Mesenchymal stem cell (in vitro differentiated cells and primary cell): ENCODE measurements around the gene C22orf23.

ENCODE experiments used
- DNase-seq: peaks from one replicate; pipeline ENCODE4 v3.0.0-alpha.2; 2013
- H2AFZ ChIP-seq: one replicate; pipeline ENCODE4 v1.6.1; 2013; ENCODE audit warnings: low read depth, mild to moderate bottlenecking, control low read depth, inconsistent platforms, low read length, moderate library complexity
- H2AK5ac ChIP-seq: 2 replicates; pipeline ENCODE4 v1.6.1; 2013; ENCODE audit warnings: low read length, moderate library complexity, mild to moderate bottlenecking, inconsistent platforms; ENCODE audit not compliant: severe bottlenecking
- H2BK120ac ChIP-seq: one replicate; pipeline ENCODE4 v1.6.1; 2013; ENCODE audit warnings: low read depth, mild to moderate bottlenecking, inconsistent platforms, low read length, moderate library complexity
- H2BK12ac ChIP-seq, 2 experiments: one replicate each; pipeline ENCODE4 v1.6.1; 2013; ENCODE audit warnings: inconsistent platforms in 2 of 2, low read length in 2 of 2, mild to moderate bottlenecking in 2 of 2, moderate library complexity in 2 of 2, control low read depth in 1 of 2
- H2BK15ac ChIP-seq: one replicate; pipeline ENCODE4 v1.6.1; 2013; ENCODE audit warnings: mild to moderate bottlenecking, low read depth, inconsistent platforms; ENCODE audit not compliant: poor library complexity, severe bottlenecking
- H2BK5ac ChIP-seq: 2 replicates; pipeline ENCODE4 v1.6.1; 2013; ENCODE audit warnings: low read depth, mild to moderate bottlenecking, low read length, control low read depth, inconsistent platforms; ENCODE audit not compliant: poor library complexity, severe bottlenecking
- H3K14ac ChIP-seq, 2 experiments: one replicate each; pipeline ENCODE4 v1.6.1; 2013; ENCODE audit warnings: inconsistent platforms in 2 of 2, low read length in 2 of 2, control low read depth in 1 of 2, mild to moderate bottlenecking in 1 of 2, moderate library complexity in 1 of 2
- H3K18ac ChIP-seq, 2 experiments: one replicate each; pipeline ENCODE4 v1.6.1; 2013; ENCODE audit warnings: inconsistent platforms in 2 of 2, low read length in 2 of 2, control low read depth in 1 of 2, low read depth in 1 of 2, mild to moderate bottlenecking in 1 of 2
- H3K23ac ChIP-seq, 2 experiments: one replicate each; pipeline ENCODE4 v1.6.1; 2013; ENCODE audit warnings: inconsistent platforms in 2 of 2, low read length in 2 of 2, mild to moderate bottlenecking in 2 of 2, moderate library complexity in 2 of 2, control low read depth in 1 of 2
- H3K27ac ChIP-seq: 2 replicates; pipeline ENCODE4 v1.5.1; 2013; ENCODE audit warnings: mild to moderate bottlenecking, moderate library complexity, low read length, control low read depth, inconsistent platforms; ENCODE audit not compliant: poor library complexity, severe bottlenecking
- H3K27me3 ChIP-seq, 2 experiments: 2 replicates each; pipeline versions ENCODE4 v1.6.1 to v1.7.0; 2013; ENCODE audit warnings: low read length in 2 of 2, mild to moderate bottlenecking in 2 of 2, moderate library complexity in 2 of 2, control low read depth in 1 of 2, inconsistent platforms in 1 of 2; ENCODE audit not compliant: control insufficient read depth in 1 of 2, insufficient read depth in 1 of 2
- H3K36me3 ChIP-seq, 2 experiments: 2 replicates each; pipeline versions ENCODE4 v1.6.1 to v1.7.0; 2013; ENCODE audit warnings: low read length in 2 of 2, control low read depth in 1 of 2, inconsistent platforms in 1 of 2, low read depth in 1 of 2, mild to moderate bottlenecking in 1 of 2; ENCODE audit not compliant: insufficient read depth in 2 of 2, control insufficient read depth in 1 of 2
- H3K4ac ChIP-seq, 2 experiments: one replicate each; pipeline ENCODE4 v1.6.1; 2013; ENCODE audit warnings: inconsistent platforms in 2 of 2, low read length in 2 of 2, mild to moderate bottlenecking in 2 of 2, moderate library complexity in 2 of 2, control low read depth in 1 of 2, low read depth in 1 of 2
- H3K4me1 ChIP-seq: 2 replicates; pipeline ENCODE4 v1.6.1; 2013; ENCODE audit warnings: low read depth, low read length, control low read depth; ENCODE audit not compliant: control insufficient read depth, insufficient read depth
- H3K4me2 ChIP-seq: 2 replicates; pipeline ENCODE4 v1.6.1; 2013; ENCODE audit warnings: low read length, mild to moderate bottlenecking, inconsistent platforms; ENCODE audit not compliant: poor library complexity, severe bottlenecking
- H3K4me3 ChIP-seq, 2 experiments: 2 replicates each; pipeline versions ENCODE4 v1.5.1 to v1.7.0; 2013; ENCODE audit warnings: low read length in 2 of 2, mild to moderate bottlenecking in 2 of 2, control low read depth in 1 of 2, low read depth in 1 of 2; ENCODE audit not compliant: insufficient read depth in 1 of 2
- H3K79me1 ChIP-seq: replicated peaks from 2 replicates; pipeline ENCODE4 v1.6.1; 2013; ENCODE audit warnings: mild to moderate bottlenecking, control low read depth, low read length, inconsistent platforms; ENCODE audit not compliant: poor library complexity, severe bottlenecking
- H3K9ac ChIP-seq: 2 replicates; pipeline ENCODE4 v1.7.0; 2013; ENCODE audit warnings: mild to moderate bottlenecking, low read length, moderate library complexity
- H3K9me3 ChIP-seq: 2 replicates; pipeline ENCODE4 v1.7.0; 2013; ENCODE audit warnings: mild to moderate bottlenecking, low read length; ENCODE audit not compliant: control insufficient read depth
- H4K8ac ChIP-seq: one replicate; pipeline ENCODE4 v1.6.1; 2013; ENCODE audit warnings: inconsistent platforms, mild to moderate bottlenecking, low read length, moderate library complexity
- H4K91ac ChIP-seq: one replicate; pipeline ENCODE4 v1.6.1; 2013; ENCODE audit warnings: mild to moderate bottlenecking, low read length, inconsistent platforms
- WGBS: methylation state at CpG from one replicate; pipeline ENCODE4 v1.1.7; 2013; ENCODE audit warnings: mixed read lengths; 5-methylcytosine and 5-hydroxymethylcytosine counted together

Gene C22orf23

DNA sequence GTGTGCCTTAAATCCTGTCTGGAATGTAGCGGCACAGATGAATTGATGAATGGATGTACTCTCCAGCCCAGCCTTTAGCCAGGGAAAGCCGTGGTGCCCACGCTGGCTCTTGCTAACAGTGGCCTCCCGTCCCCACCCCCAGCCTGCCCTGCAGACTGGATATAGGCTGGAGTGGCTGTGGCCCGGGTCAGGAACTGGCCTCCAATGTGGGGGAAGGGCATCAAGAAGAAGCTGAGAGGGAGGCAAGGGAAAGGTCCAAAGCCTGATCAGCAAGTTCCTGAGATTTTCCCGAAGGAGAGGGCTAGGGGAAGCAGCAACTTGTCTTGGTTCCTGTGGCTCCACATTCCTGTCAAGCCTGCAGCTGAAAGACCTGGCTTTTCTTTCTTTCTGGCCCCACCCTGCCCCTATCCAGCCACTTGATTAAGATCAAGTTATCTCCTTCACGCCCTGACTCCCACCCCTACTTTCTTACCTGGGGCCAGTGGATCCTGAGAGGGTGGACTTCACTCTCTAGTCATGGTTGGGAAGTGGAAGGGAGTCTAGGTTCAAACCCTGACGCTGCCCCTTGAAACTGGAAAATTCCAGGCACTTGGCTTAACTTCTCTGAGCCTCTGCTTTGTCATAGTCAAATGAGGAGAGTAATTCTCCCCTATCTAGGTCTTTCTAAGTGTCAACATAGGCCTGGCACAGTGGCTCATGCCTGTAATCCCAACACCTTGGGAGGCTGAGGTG lies 58.3 kb downstream of the C22orf23 start:
- Histone ChIP-seq H3K27ac (peak overlapping the region; percentile 18), H2AFZ (no peak overlapping the region), H3K4me1 (peaks cover 30% of the 10 kb centered on the region), H3K27me3 (no peaks in the 10 kb centered on the region), H2BK120ac (no peak overlapping the region), H3K14ac (no peak overlapping the region), H3K4me3 (no peak overlapping the region), H4K8ac (peak overlapping the region; percentile 50), H3K18ac (peak overlapping the region; percentile 16 to 26), H2BK5ac (no peak overlapping the region), H3K23ac (no peak overlapping the region), H4K91ac (no peak overlapping the region), H3K4ac (no peak overlapping the region), H3K9me3 (no peaks in the 10 kb centered on the region), H2BK15ac (peak overlapping the region; percentile 82), H2AK5ac (no peak overlapping the region), H3K4me2 (no peak overlapping the region), H2BK12ac (no peak overlapping the region), H3K9ac (peak overlapping the region; percentile 47), H3K36me3 (peaks cover 14 to 22% of the 10 kb centered on the region in 2 experiments), H3K79me1 (peaks cover 3% of the 10 kb centered on the region)
- 49% methylated on average over 6 of the region's 8 CpGs for WGBS
- DNase-seq: peak; percentile 30

DNA sequence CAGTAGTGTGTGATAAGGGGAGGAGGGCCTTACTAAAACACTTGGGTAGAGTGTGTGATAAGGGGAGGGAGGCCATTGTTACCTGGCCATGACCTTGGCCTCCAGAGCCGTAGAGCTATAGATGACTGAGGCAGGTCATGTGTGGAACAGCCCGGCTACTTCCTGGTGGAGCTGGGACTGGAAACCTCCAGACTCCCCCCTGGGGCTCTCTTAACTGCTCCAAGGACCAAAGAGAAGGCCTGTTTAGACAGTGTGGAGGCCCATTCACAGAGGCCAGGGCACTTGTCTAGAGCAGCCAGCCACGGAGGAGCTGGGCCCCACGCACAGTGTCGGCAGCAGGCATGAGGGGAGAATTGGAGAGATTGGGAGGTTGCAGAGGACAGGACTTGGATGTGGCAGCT lies 59.8 kb downstream of the C22orf23 start:
- no peak overlapping the region for H2BK5ac ChIP-seq
- H3K9me3 ChIP-seq: no peaks in the 10 kb centered on the region
- H2BK12ac ChIP-seq: no peak overlapping the region
- H2AK5ac ChIP-seq: peak overlapping the region; percentile 4
- peaks cover 26% of the 10 kb centered on the region for H3K4me1 ChIP-seq
- H3K4me3 ChIP-seq: no peak overlapping the region
- H3K9ac ChIP-seq: no peak overlapping the region
- no peak overlapping the region for H2BK120ac ChIP-seq
- peaks cover 3% of the 10 kb centered on the region for H3K79me1 ChIP-seq
- H3K4ac ChIP-seq: peak overlapping the region in 1 of 2 experiments; percentile 51
- H3K23ac ChIP-seq: no peak overlapping the region
- H3K18ac ChIP-seq: no peak overlapping the region
- 89% methylated on average over 5 of the region's 5 CpGs for WGBS
- no peak overlapping the region for H3K27ac ChIP-seq
- H3K27me3 ChIP-seq: no peaks in the 10 kb centered on the region
- H2BK15ac ChIP-seq: peak overlapping the region; percentile 75
- H2AFZ ChIP-seq: no peak overlapping the region
- peak overlapping the region; percentile 38 for H4K8ac ChIP-seq
- H3K36me3 ChIP-seq: peaks cover 27 to 34% of the 10 kb centered on the region in 2 experiments
- no peak overlapping the region for H3K14ac ChIP-seq
- no peak overlapping the region for H3K4me2 ChIP-seq
- DNase-seq: no peak
- H4K91ac ChIP-seq: peak overlapping the region; percentile 21
